Measurements from ENCODE around the gene C11orf54. TPM values are rescaled to one million over a fixed set of nuclear protein-coding genes. Genes with fewer than 3 reads are reported as not detected.
A peak's percentile ranks its signal among the peaks of the same experiment; 100 is the strongest.

C11orf54 gene
- total RNA-seq, 1 donor from 2014 or later = 27.5 TPM

- Mint-ChIP-seq H3K9me3 (no peaks in the 10 kb centered on the region), H3K4me1 (no peaks in the 10 kb centered on the region), H3K36me3 (ENCODE audit: low read depth) (peaks cover 28% of the 10 kb centered on the region), H3K4me3 (no peak overlapping the region), H3K27me3 (ENCODE audit: low read depth) (no peaks in the 10 kb centered on the region), H3K27ac (ENCODE audit: unreplicated experiment) (no peak overlapping the region)
- DNase-seq (ENCODE audit: low read depth, low spot score) = no peak
- no peak for TF ChIP-seq CTCF (conservative IDR thresholded peaks at IDR 0.05)
Measured at GRCh38 chr11:93807980-93808379, 66.5 kb downstream of the C11orf54 start.

GRCh38 chr11:93813974-93814373, 72.5 kb downstream of the C11orf54 start:
- no peak for TF ChIP-seq CTCF (conservative IDR thresholded peaks at IDR 0.05)
- H3K27me3 Mint-ChIP-seq (ENCODE audit: low read depth) = no peaks in the 10 kb centered on the region
- peaks cover 30% of the 10 kb centered on the region for H3K36me3 Mint-ChIP-seq (ENCODE audit: low read depth)
- H3K4me3 Mint-ChIP-seq = no peak overlapping the region
- no peaks in the 10 kb centered on the region for H3K9me3 Mint-ChIP-seq
- H3K4me1 Mint-ChIP-seq = no peaks in the 10 kb centered on the region
- no peak overlapping the region for H3K27ac Mint-ChIP-seq (ENCODE audit: unreplicated experiment)
- DNase-seq (ENCODE audit: low read depth, low spot score) = no peak

Small RNAs within 50 kb of the gene (microRNA-seq; reads per million reads assigned to microRNA genes)
- gene MIR1304 = 33.2 reads per million, percentile 43 among the genes with 10 or more reads in this experiment

Other genes with a start within 250 kb of the C11orf54 start
- gene SMCO4, start 198.3 kb upstream of the C11orf54 start, total RNA-seq = 23.1 and 25.1 TPM in 2 replicates
- gene CEP295, start 80.0 kb upstream of the C11orf54 start, total RNA-seq = 24.5 and 24.7 TPM in 2 replicates
- 151 and 154 TPM in 2 replicates for gene TAF1D, start 177 bp upstream of the C11orf54 start, total RNA-seq
- 62.3 and 64.0 TPM in 2 replicates for gene MED17, start 42.6 kb downstream of the C11orf54 start, total RNA-seq
- gene VSTM5, start 108.9 kb downstream of the C11orf54 start, total RNA-seq = not detected in 2 replicates

All from neural crest cell (in vitro differentiated cells).